IMR-90 (cell line): ENCODE measurements around the gene CCDC180. TPM values are rescaled to one million over a fixed set of nuclear protein-coding genes. Genes with fewer than 3 reads are reported as not detected.

Experiments
- ATAC-seq: fragments of 200-7000 bp; cut with Tn5 transposase; 2 replicates; pipeline ENCODE4 v1.9.1; 2020; ENCODE audit warnings: low read depth, mild to moderate bottlenecking, moderate library complexity
- BruUV-seq: library from RNA; stranded (reverse); fragments of 400-500 nt; replicated peaks from 2 replicates; lab custom pipeline; 2021; lab: Mats Ljungman, UMichigan
- CTCF ChIA-PET: fragments of 300-600 bp; formaldehyde crosslinking; extraction: SDS; loops from one replicate; lab custom pipeline; 2021; ENCODE audit warnings: antibody characterized with exemption; lab: Yijun Ruan, JAX
- POLR2A ChIA-PET: fragments of 300-600 bp; sonication (Branson Sonifier 250); formaldehyde crosslinking; loops from one replicate; lab custom pipeline; 2022; ENCODE audit warnings: antibody characterized with exemption; ENCODE audit not compliant: unreplicated experiment; lab: Charles Lee
- DNase-seq: peaks from one replicate; pipeline ENCODE4 v3.0.0; 2013
- H2AFZ ChIP-seq: replicated peaks from 2 replicates; pipeline ENCODE3; 2013; ENCODE audit warnings: low read length, mild to moderate bottlenecking; ENCODE audit not compliant: poor library complexity
- H2AK5ac ChIP-seq: 2 replicates; pipeline ENCODE4 v1.6.1; 2013; ENCODE audit warnings: low read depth, low read length, inconsistent platforms
- H2AK9ac ChIP-seq: replicated peaks from 2 replicates; pipeline ENCODE3; 2013; ENCODE audit warnings: mild to moderate bottlenecking, low read depth, low read length, moderate library complexity; ENCODE audit not compliant: poor library complexity
- H2BK120ac ChIP-seq: 2 replicates; pipeline ENCODE4 v1.6.1; 2013; ENCODE audit warnings: low read depth, low read length, inconsistent platforms
- H2BK15ac ChIP-seq: 3 replicates; pipeline ENCODE4 v1.6.1; 2013; ENCODE audit warnings: low read depth, low read length, inconsistent platforms
- H2BK20ac ChIP-seq: 2 replicates; pipeline ENCODE4 v1.6.1; 2013; ENCODE audit warnings: low read depth, mild to moderate bottlenecking, inconsistent platforms, low read length, moderate library complexity
- H2BK5ac ChIP-seq: 2 replicates; pipeline ENCODE4 v1.6.1; 2013; ENCODE audit warnings: mild to moderate bottlenecking, low read depth, low read length, inconsistent platforms; ENCODE audit not compliant: poor library complexity, severe bottlenecking
- H3K14ac ChIP-seq: replicated peaks from 2 replicates; pipeline ENCODE4 v1.6.1; 2013; ENCODE audit warnings: low read depth, low read length, inconsistent platforms
- H3K18ac ChIP-seq: 2 replicates; pipeline ENCODE4 v1.6.1; 2013; ENCODE audit warnings: low read depth, low read length, control low read depth
- H3K23ac ChIP-seq: 2 replicates; pipeline ENCODE4 v1.6.1; 2013; ENCODE audit warnings: low read depth, low read length, inconsistent platforms
- H3K27ac ChIP-seq: 2 replicates; pipeline ENCODE4 v1.5.1; 2013; ENCODE audit warnings: mild to moderate bottlenecking, control low read depth, low read length; ENCODE audit not compliant: insufficient read depth
- H3K27me3 ChIP-seq: 2 replicates; pipeline ENCODE4 v1.6.1; 2013; ENCODE audit warnings: low read length; ENCODE audit not compliant: control insufficient read depth, insufficient read depth
- H3K36me3 ChIP-seq: 2 replicates; pipeline ENCODE4 v1.6.1; 2013; ENCODE audit warnings: low read length, mixed read lengths; ENCODE audit not compliant: control insufficient read depth, insufficient read depth
- H3K4ac ChIP-seq: 2 replicates; pipeline ENCODE4 v1.6.1; 2013; ENCODE audit warnings: low read depth, low read length, inconsistent platforms
- H3K4me1 ChIP-seq: 2 replicates; pipeline ENCODE4 v1.6.1; 2013; ENCODE audit warnings: low read length, mixed read lengths; ENCODE audit not compliant: control insufficient read depth, insufficient read depth
- H3K4me2 ChIP-seq: 2 replicates; pipeline ENCODE4 v1.6.1; 2013; ENCODE audit warnings: low read depth, mild to moderate bottlenecking, control low read depth, low read length, moderate library complexity
- H3K4me3 ChIP-seq: 2 replicates; pipeline ENCODE4 v1.5.1; 2013; ENCODE audit warnings: low read depth, mild to moderate bottlenecking, control low read depth, low read length, moderate library complexity; ENCODE audit not compliant: insufficient read depth
- H3K56ac ChIP-seq: 2 replicates; pipeline ENCODE4 v1.6.1; 2013; ENCODE audit warnings: low read length, inconsistent platforms; ENCODE audit not compliant: insufficient read depth; ENCODE audit errors: extremely low read depth
- H3K79me1 ChIP-seq, 2 experiments: 2 replicates each; pipeline ENCODE4 v1.6.1; 2013; ENCODE audit warnings: low read length in 2 of 2, inconsistent platforms in 1 of 2, low read depth in 1 of 2
- H3K9ac ChIP-seq: 2 replicates; pipeline ENCODE4 v1.6.1; 2013; ENCODE audit warnings: low read depth, low read length, control low read depth
- H3K9me1 ChIP-seq: 2 replicates; pipeline ENCODE4 v1.6.1; 2013; ENCODE audit warnings: low read length, inconsistent platforms; ENCODE audit not compliant: insufficient read depth
- H3K9me3 ChIP-seq: 2 replicates; pipeline ENCODE4 v1.6.1; 2013; ENCODE audit warnings: low read length; ENCODE audit not compliant: control insufficient read depth, insufficient read depth
- H4K20me1 ChIP-seq: 2 replicates; pipeline ENCODE4 v1.6.1; 2013; ENCODE audit warnings: low read length, inconsistent platforms; ENCODE audit not compliant: insufficient read depth
- H4K5ac ChIP-seq: 2 replicates; pipeline ENCODE4 v1.6.1; 2013; ENCODE audit warnings: mild to moderate bottlenecking, low read depth, low read length, control low read depth
- H4K8ac ChIP-seq, 2 experiments: 2 replicates each; pipeline ENCODE4 v1.6.1; 2013; ENCODE audit warnings: low read depth in 2 of 2, low read length in 2 of 2, control low read depth in 1 of 2, inconsistent platforms in 1 of 2
- H4K91ac ChIP-seq: 2 replicates; pipeline ENCODE4 v1.6.1; 2013; ENCODE audit warnings: low read depth, low read length, inconsistent platforms; ENCODE audit not compliant: insufficient read depth
- BHLHE40 ChIP-seq: fragments of 150-350 bp; IDR thresholded peaks from 2 replicates; pipeline ENCODE4 v1.6.1; 2016; ENCODE audit warnings: mild to moderate bottlenecking, low read depth, low read length
- CEBPB ChIP-seq: IDR thresholded peaks from 2 replicates; pipeline ENCODE4 v1.6.1; 2012; ENCODE audit warnings: low read depth, low read length, improper control_type of control experiment
- CHD1 ChIP-seq: IDR thresholded peaks from 2 replicates; pipeline ENCODE4 v1.6.1; 2012; ENCODE audit warnings: low read depth, low read length, improper control_type of control experiment
- MAFK ChIP-seq: IDR thresholded peaks from 2 replicates; pipeline ENCODE4 v1.6.1; 2012; ENCODE audit warnings: low read depth, low read length, improper control_type of control experiment
- MAZ ChIP-seq: IDR thresholded peaks from 2 replicates; pipeline ENCODE4 v1.6.1; 2012; ENCODE audit warnings: low read depth, mild to moderate bottlenecking, low read length, improper control_type of control experiment, moderate library complexity, borderline replicate concordance
- NFE2L2 ChIP-seq: fragments of 150-350 bp; IDR thresholded peaks from 2 replicates; pipeline ENCODE4 v1.6.1; 2016; ENCODE audit warnings: low read depth, mild to moderate bottlenecking, low read length
- RAD21 ChIP-seq: IDR thresholded peaks from 2 replicates; pipeline ENCODE4 v1.6.1; 2012; ENCODE audit warnings: low read length, improper control_type of control experiment
- RCOR1 ChIP-seq: IDR thresholded peaks from 2 replicates; pipeline ENCODE4 v1.6.1; 2012; ENCODE audit warnings: mild to moderate bottlenecking, low read length, improper control_type of control experiment; ENCODE audit not compliant: insufficient replicate concordance
- SMC3 ChIP-seq: fragments of 150-350 bp; IDR thresholded peaks from 2 replicates; pipeline ENCODE4 v1.6.1; 2016; ENCODE audit warnings: low read depth, mild to moderate bottlenecking, antibody characterized with exemption, low read length, moderate library complexity
- WGBS, 2 experiments: methylation state at CpG; one replicate each; pipeline versions ENCODE4 v1.1.5 to v1.1.7; 2013; ENCODE audit warnings: missing lambda C conversion rate in 2 of 2; ENCODE audit not compliant: insufficient read length in 1 of 2; ENCODE audit errors: extremely low coverage in 2 of 2; 5-methylcytosine and 5-hydroxymethylcytosine counted together
- dilution Hi-C: fragments of 300-500 bp; cut with HindIII; formaldehyde crosslinking; loops from one replicate; pipeline ENCODE4 v1.14.3; 2018; ENCODE audit warnings: low sequenced_read_pairs; ENCODE audit not compliant: unreplicated experiment
- in situ Hi-C: fragments of 300-500 bp; cut with MboI; formaldehyde crosslinking; loops from 3 replicates; pipeline ENCODE4 v1.14.3; 2019; ENCODE audit warnings: low sequenced_read_pairs, inconsistent platforms, mixed read lengths
- intact Hi-C: fragments of 100-400 bp; cut with micrococcal nuclease; formaldehyde crosslinking; loops from 2 replicates; pipeline ENCODE4 v1.10.0; 2022
- polyA plus RNA-seq, 3 experiments: library from polyadenylated mRNA; depleted of rRNA; stranded (reverse); fragments of >200 nt; gene quantifications; 2 replicates each; pipeline ENCODE4 v1.2.3, GENCODE V29; 2012; ENCODE audit warnings: low replicate concordance in 1 of 3
- total RNA-seq: library from RNA; depleted of rRNA; stranded (reverse); fragments of >200 nt; gene quantifications from 2 replicates; pipeline ENCODE4 v1.2.3, GENCODE V29; 2012
- TF ChIP-seq, protein P1 (sequence below): fragments of 150-350 bp; IDR thresholded peaks from 2 replicates; pipeline ENCODE4 v1.6.1; 2017; ENCODE audit warnings: mild to moderate bottlenecking, antibody characterized with exemption, low read length, low read depth

CCDC180 gene
- total and polyA plus RNA-seq, 2 of the 4 experiments (the other 2 are of a cell fraction): 0.24 to 0.90 TPM

DNA sequence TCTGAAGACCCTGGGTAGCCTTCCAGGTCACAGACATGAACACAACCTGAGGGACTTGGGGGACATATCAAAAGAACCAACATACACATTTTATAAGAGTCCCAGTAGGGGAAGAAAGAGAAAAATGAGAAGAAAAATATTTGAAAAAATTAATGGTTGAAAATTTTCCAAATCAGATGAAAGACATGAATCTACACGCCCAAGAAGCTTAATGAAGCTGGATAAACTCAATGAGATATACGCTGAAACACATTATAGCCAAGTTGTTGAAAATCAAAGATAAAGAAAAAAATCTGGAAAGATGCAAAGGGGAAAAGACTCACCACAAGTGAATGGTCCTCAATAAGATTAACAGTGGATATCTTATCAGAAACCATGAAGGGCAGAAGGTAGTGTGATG is 9.6 kb upstream of the CCDC180 start:
- Histone ChIP-seq H3K4me3 (no peak overlapping the region), H4K8ac (no peak overlapping the region), H2BK20ac (no peak overlapping the region), H3K27me3 (no peaks in the 10 kb centered on the region), H4K5ac (no peak overlapping the region), H3K4me2 (no peak overlapping the region), H3K56ac (no peak overlapping the region), H2BK15ac (no peak overlapping the region), H3K18ac (no peak overlapping the region), H3K36me3 (no peaks in the 10 kb centered on the region), H2AK5ac (no peak overlapping the region), H3K4me1 (no peaks in the 10 kb centered on the region; the same call in 1 of the 2 replicates), H2BK5ac (no peak overlapping the region), H3K4ac (no peak overlapping the region), H3K79me1 (no peaks in the 10 kb centered on the region), H2AK9ac (no peak overlapping the region), H4K20me1 (no peaks in the 10 kb centered on the region), H3K9me1 (no peaks in the 10 kb centered on the region; the same call in 1 of the 2 replicates), H2AFZ (no peak overlapping the region), H2BK120ac (no peak overlapping the region), H4K91ac (no peak overlapping the region), H3K27ac (no peak overlapping the region), H3K9me3 (no peaks in the 10 kb centered on the region), H3K23ac (no peak overlapping the region), H3K9ac (no peak overlapping the region), H3K14ac (no peak overlapping the region)
- ATAC-seq (no peak), DNase-seq (no peak)
- in situ Hi-C loops: no loop called here
- ChIA-PET POLR2A (no interaction called here), CTCF (no interaction called here)
- no TSS peak for BruUV-seq
- dilution Hi-C loops: no loop called here
- intact Hi-C loops: no loop called here
- WGBS, 2 experiments: no CpG with 5 or more reads among the region's 2 CpGs
- TF ChIP-seq CHD1 (no peak), RCOR1 (no peak), MAFK (no peak), MAZ (no peak), RAD21 (no peak), NFE2L2 (no peak), SMC3 (no peak), BHLHE40 (no peak), CEBPB (no peak)
- TF ChIP-seq, protein P1, sequence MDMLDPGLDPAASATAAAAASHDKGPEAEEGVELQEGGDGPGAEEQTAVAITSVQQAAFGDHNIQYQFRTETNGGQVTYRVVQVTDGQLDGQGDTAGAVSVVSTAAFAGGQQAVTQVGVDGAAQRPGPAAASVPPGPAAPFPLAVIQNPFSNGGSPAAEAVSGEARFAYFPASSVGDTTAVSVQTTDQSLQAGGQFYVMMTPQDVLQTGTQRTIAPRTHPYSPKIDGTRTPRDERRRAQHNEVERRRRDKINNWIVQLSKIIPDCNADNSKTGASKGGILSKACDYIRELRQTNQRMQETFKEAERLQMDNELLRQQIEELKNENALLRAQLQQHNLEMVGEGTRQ: no peak
